PC-3 (cell line): Measurements from ENCODE around the gene S100A7. TPM values are rescaled to one million over a fixed set of nuclear protein-coding genes. Genes with fewer than 3 reads are reported as not detected.

Source experiments
- ATAC-seq: fragments of 200-7000 bp; cut with Tn5 transposase; 2 replicates; pipeline ENCODE4 v1.9.1; 2020; ENCODE audit warnings: mild to moderate bottlenecking, moderate library complexity
- BruUV-seq: library from RNA; stranded (reverse); fragments of 400-500 nt; replicated peaks from 2 replicates; lab custom pipeline; 2021; lab: Mats Ljungman, UMichigan
- CTCF ChIA-PET: fragments of 300-600 bp; sonication (Branson Sonifier 250); formaldehyde crosslinking; loops from one replicate; lab custom pipeline; 2022; ENCODE audit warnings: antibody characterized with exemption; lab: Charles Lee
- POLR2A ChIA-PET: fragments of 300-600 bp; sonication (Branson Sonifier 250); formaldehyde crosslinking; loops from one replicate; lab custom pipeline; 2022; ENCODE audit warnings: antibody characterized with exemption; ENCODE audit not compliant: unreplicated experiment; lab: Charles Lee
- DNase-seq: peaks from one replicate; pipeline ENCODE4 v3.0.0-alpha.2; 2015
- H2AFZ ChIP-seq: fragments of 300-600 bp; sonication (generic); 2 replicates; pipeline ENCODE4 v1.6.0; 2016; ENCODE audit warnings: antibody characterized with exemption, low read length
- H3F3A ChIP-seq: fragments of 300-600 bp; sonication (generic); one replicate; pipeline ENCODE4 v1.6.0; 2017; ENCODE audit warnings: antibody characterized with exemption, low read length, control low read depth, mild to moderate bottlenecking; ENCODE audit not compliant: unreplicated experiment
- H3K27ac ChIP-seq: fragments of 300-600 bp; sonication (generic); 2 replicates; pipeline ENCODE4 v1.5.1; 2016; ENCODE audit warnings: mild to moderate bottlenecking, low read length
- H3K27me3 ChIP-seq: fragments of 300-600 bp; sonication (generic); 2 replicates; pipeline ENCODE4 v1.6.1; 2016; ENCODE audit warnings: low read length, mixed read lengths
- H3K36me3 ChIP-seq: fragments of 300-600 bp; sonication (generic); 2 replicates; pipeline ENCODE4 v1.6.1; 2016; ENCODE audit warnings: low read depth, mixed run types, low read length, mixed read lengths
- H3K4me1 ChIP-seq: fragments of 300-600 bp; sonication (generic); 2 replicates; pipeline ENCODE4 v1.5.1; 2016; ENCODE audit warnings: low read length; ENCODE audit not compliant: insufficient read depth
- H3K4me2 ChIP-seq: fragments of 300-600 bp; sonication (generic); 2 replicates; pipeline ENCODE4 v1.6.0; 2016; ENCODE audit warnings: low read length
- H3K4me3 ChIP-seq: fragments of 300-600 bp; sonication (generic); 2 replicates; pipeline ENCODE4 v1.5.1; 2016; ENCODE audit warnings: mild to moderate bottlenecking, low read length, mixed read lengths
- H3K79me2 ChIP-seq: fragments of 300-600 bp; sonication (generic); 2 replicates; pipeline ENCODE4 v1.6.1; 2017; ENCODE audit warnings: low read length, mixed read lengths
- H3K9ac ChIP-seq: fragments of 300-600 bp; sonication (generic); 2 replicates; pipeline ENCODE4 v1.6.0; 2016; ENCODE audit warnings: mild to moderate bottlenecking, low read length
- H3K9me2 ChIP-seq: fragments of 300-600 bp; sonication (generic); replicated peaks from 2 replicates; pipeline ENCODE4 v1.6.1; 2016; ENCODE audit warnings: mixed run types, low read length, mixed read lengths
- H3K9me3 ChIP-seq: fragments of 300-600 bp; sonication (generic); 2 replicates; pipeline ENCODE4 v1.6.1; 2016; ENCODE audit warnings: low read length, mixed read lengths
- H4K20me1 ChIP-seq: fragments of 300-600 bp; sonication (generic); 2 replicates; pipeline ENCODE4 v1.6.1; 2016; ENCODE audit warnings: low read length, mixed read lengths
- EZH2 ChIP-seq: fragments of 300-600 bp; sonication (generic); IDR thresholded peaks from one replicate; pipeline ENCODE4 v1.6.1; 2017; ENCODE audit warnings: antibody characterized with exemption, mild to moderate bottlenecking, low read length; ENCODE audit not compliant: unreplicated experiment
- EZH2phosphoT487 ChIP-seq: fragments of 300-600 bp; sonication (generic); IDR thresholded peaks from 2 replicates; pipeline ENCODE4 v1.6.1; 2018; ENCODE audit warnings: mild to moderate bottlenecking, antibody characterized with exemption, low read length, borderline replicate concordance
- intact Hi-C: fragments of 100-400 bp; cut with micrococcal nuclease; formaldehyde crosslinking; loops from 2 replicates; pipeline ENCODE4 v1.9.0; 2023
- total RNA-seq: library from RNA; depleted of rRNA; stranded (reverse); fragments of >200 nt; gene quantifications from 2 replicates; pipeline ENCODE4 v1.2.3, GENCODE V29; 2014
- TF ChIP-seq, protein P1 (sequence below): fragments of 300-600 bp; sonication (generic); conservative IDR thresholded peaks from 2 replicates; pipeline ENCODE4 v1.5.1; 2017; ENCODE audit warnings: antibody characterized with exemption, low read depth, mild to moderate bottlenecking, low read length

The S100A7 gene
- total RNA-seq, 1 experiment from 2014 or later, result not detected

DNA sequence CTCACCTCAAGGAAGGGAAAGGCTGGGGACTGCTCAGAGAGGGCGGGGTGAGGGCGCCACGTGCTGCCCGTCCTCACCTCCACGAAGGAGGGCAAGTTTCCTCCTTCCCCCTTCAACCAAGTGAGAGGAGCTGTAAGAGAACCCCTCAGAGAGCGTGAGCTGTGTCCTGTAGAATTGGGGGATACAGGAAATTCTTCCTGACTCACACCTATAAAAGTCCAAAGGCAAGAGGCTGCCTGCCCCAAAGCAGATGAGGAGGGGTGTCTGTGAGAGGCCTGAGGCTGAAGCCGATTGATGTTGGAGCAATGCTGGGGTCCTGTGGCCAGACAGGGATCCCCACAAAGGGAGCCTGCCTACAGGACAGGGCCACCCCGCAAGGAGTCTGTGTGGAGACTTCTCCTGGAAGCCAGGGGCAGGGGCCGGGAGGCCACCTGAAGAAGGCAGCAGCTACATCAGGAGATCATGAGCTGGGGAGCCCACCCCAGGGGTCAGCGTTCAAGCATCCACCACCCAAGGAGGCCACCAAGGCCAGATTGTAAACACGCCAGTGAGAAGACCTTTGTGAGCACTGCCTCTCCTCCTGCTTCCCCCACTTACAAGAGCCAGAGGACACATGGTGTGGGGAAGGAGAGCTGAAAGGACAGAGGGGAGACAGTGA is 47.6 kb upstream of the S100A7 start:
- Histone ChIP-seq H3K4me2 (peak overlapping the region; percentile 60), H4K20me1 (no peaks in the 10 kb centered on the region), H3F3A (peaks cover 8% of the 10 kb centered on the region), H3K27me3 (no peaks in the 10 kb centered on the region), H3K4me1 (peaks cover 57% of the 10 kb centered on the region), H3K36me3 (no peaks in the 10 kb centered on the region), H3K79me2 (no peaks in the 10 kb centered on the region), H3K9me3 (no peaks in the 10 kb centered on the region), H3K9me2 (no peaks in the 10 kb centered on the region), H3K9ac (peak overlapping the region; percentile 52), H3K27ac (peak overlapping the region; percentile 82), H3K4me3 (no peak overlapping the region), H2AFZ (peak overlapping the region; percentile 2; the same call in 1 of the 2 replicates)
- POLR2A ChIA-PET, result interaction anchor here (0.6 kb wide), 1 partner anchor 100 kb away, joined by 3 read pairs; no protein-coding TSS in a partner anchor
- CTCF ChIA-PET, result interaction anchor here (0.7 to 1.1 kb wide), 2 partner anchors 26 to 52 kb away, joined by 3 to 4 read pairs; no protein-coding TSS in a partner anchor
- TF ChIP-seq EZH2 (no peak), EZH2phosphoT487 (no peak)
- TF ChIP-seq, protein P1, sequence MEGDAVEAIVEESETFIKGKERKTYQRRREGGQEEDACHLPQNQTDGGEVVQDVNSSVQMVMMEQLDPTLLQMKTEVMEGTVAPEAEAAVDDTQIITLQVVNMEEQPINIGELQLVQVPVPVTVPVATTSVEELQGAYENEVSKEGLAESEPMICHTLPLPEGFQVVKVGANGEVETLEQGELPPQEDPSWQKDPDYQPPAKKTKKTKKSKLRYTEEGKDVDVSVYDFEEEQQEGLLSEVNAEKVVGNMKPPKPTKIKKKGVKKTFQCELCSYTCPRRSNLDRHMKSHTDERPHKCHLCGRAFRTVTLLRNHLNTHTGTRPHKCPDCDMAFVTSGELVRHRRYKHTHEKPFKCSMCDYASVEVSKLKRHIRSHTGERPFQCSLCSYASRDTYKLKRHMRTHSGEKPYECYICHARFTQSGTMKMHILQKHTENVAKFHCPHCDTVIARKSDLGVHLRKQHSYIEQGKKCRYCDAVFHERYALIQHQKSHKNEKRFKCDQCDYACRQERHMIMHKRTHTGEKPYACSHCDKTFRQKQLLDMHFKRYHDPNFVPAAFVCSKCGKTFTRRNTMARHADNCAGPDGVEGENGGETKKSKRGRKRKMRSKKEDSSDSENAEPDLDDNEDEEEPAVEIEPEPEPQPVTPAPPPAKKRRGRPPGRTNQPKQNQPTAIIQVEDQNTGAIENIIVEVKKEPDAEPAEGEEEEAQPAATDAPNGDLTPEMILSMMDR, result no peak
- no TSS peak for BruUV-seq
- peak; percentile 0; the same call in 1 of the 2 replicates for ATAC-seq
- intact Hi-C loops, result loop anchor here (5.0 kb wide), 1 partner anchor 239 kb away; no protein-coding TSS in a partner anchor
- no peak for DNase-seq

DNA sequence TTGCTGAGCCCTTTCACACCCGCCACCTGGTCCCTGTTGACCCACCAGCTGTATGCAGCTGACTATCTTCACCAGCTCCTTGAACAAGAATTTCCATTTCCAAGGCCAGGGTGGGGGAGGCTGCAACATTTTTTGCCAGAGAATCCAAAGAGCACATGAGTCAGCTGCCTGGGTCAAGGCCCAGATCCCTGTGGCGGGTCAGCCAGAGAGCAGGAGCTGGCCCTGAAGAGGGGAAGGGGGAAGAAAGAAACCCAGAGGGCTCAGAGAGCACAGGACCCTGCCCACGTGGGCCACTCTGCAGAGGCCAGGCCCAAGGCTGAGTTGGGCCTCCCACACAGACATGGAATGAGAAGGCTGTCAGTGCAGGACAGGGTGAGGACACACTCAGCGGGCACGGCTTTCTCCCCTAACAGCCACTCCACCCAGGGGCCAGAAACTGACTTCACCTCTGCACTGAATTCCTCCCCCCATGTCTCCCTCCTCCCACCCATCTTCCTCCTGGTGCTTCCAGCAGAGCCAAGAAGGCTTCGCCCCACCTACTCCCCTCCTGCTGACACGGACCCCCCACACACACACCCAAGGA is 46.5 kb upstream of the S100A7 start:
- peak overlapping the region; percentile 52 for H3K9ac ChIP-seq
- no peaks in the 10 kb centered on the region for H4K20me1 ChIP-seq
- ATAC-seq, result peak; percentile 72
- no peaks in the 10 kb centered on the region for H3K79me2 ChIP-seq
- peaks cover 1% of the 10 kb centered on the region for H3F3A ChIP-seq
- intact Hi-C loops, result loop anchor here (5.0 kb wide), 1 partner anchor 240 kb away; no protein-coding TSS in a partner anchor
- H3K9me3 ChIP-seq, result no peaks in the 10 kb centered on the region
- ChIA-PET POLR2A (interaction anchor here (0.6 to 1.4 kb wide), 8 partner anchors 9 to 299 kb away, joined by 3 to 8 read pairs (median 4); partner anchors contain the start of gene S100A6), CTCF (interaction anchor here (0.5 to 1.1 kb wide), 5 partner anchors 12 to 151 kb away, joined by 3 to 5 read pairs (median 4); partner anchors contain the start of gene CHTOP)
- peak overlapping the region; percentile 52 for H2AFZ ChIP-seq
- no peaks in the 10 kb centered on the region for H3K27me3 ChIP-seq
- peak overlapping the region; percentile 60 for H3K4me2 ChIP-seq
- TF ChIP-seq EZH2phosphoT487 (no peak), EZH2 (no peak)
- TF ChIP-seq, protein P1, result no peak
- peaks cover 46% of the 10 kb centered on the region for H3K4me1 ChIP-seq
- H3K36me3 ChIP-seq, result no peaks in the 10 kb centered on the region
- peak; percentile 94 for DNase-seq
- BruUV-seq, result TSS peak; percentile 40
- peak overlapping the region; percentile 82 for H3K27ac ChIP-seq
- H3K4me3 ChIP-seq, result no peak overlapping the region
- no peaks in the 10 kb centered on the region for H3K9me2 ChIP-seq
